NCI-H82 (cell line): Measurements from ENCODE around the gene CHST8.
A peak's percentile ranks its signal among the peaks of the same experiment; 100 is the strongest.
"Not testable (repeated sequence)": the region's sequence is repeated elsewhere in the genome, so short reads cannot be mapped to it uniquely, and the experiment has no call there.

ENCODE experiments used
- DNase-seq: peaks from one replicate; lab custom pipeline; 2025; lab: John Stamatoyannopoulos, UW

The CHST8 gene

DNA sequence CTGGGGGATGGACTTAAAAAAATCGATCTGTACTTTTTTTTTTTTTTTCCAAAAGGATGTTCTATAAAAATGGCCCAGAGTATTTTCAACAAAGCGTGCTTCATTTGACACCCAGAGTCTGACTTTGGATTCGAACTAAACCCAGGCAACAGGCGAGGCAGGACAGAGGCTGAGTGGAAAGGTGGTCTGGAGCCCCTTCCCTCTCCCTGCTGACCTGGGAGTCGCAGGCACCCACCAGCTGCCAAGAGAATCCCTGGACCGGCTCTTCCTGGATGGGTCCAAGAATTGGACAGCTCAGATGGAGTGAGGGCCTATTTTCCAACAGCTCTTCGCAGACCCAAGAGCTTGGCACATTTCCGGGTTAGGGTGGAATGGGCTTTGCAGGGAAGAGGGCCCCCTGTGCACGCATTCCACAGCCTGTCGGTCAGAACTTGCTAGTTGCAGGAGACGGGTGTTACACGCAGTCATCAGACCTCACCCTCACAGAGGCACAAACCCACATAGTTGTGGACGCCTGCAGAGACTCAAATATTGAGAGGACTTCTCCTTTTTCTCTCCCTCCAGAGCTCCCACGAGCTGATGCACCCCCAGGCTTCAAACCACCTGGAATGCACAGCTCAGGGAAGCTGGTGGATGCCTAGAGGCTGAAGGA is 190.1 kb downstream of the CHST8 start:
- DNase-seq, result no peak

DNA sequence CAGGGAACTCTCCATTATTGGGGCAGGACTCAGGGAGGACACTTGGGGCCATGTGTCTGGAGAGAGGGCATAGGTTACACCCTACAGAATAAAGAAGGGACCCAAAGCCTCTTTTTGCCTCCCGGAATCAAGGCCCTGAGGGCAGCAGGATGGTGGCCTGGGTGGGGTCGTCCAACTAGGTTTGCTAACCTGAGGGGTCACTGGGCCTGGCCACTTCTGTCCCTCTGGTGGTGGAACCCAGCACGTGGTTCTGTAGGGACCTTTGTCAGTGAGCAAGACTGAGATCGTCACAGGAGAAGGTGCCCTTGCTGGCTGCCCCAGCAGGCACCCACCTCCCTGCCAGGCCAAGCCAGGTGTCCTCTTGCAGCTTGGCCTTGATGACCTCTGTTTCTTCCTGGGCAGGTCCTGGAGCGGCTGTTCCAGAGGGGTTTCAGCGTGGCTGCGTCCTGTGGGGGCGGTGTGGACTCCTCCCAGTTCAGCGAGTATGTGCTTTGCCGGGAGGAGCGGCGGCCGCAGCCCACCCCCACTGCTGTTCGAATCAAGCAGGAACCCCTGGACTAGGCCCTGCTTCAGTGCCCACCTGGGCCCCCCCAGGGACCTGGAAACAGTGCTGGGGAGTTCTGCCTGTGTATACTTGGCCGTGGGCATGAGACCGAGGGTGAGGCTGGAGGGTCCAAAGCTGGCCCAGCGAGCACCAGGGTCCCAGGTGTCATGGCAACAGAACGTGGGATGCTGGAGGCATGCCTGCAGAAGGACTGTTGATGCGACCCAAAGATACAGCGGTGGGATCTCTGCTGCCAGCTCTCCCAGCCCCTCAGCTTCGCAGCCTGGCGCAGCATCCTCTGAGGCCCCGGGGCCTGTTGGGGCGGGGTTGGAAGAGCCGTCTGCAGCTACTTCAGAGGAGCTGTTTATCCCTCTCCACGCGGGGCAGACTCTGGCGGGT is 190.9 kb downstream of the CHST8 start:
- DNase-seq, result no peak

DNA sequence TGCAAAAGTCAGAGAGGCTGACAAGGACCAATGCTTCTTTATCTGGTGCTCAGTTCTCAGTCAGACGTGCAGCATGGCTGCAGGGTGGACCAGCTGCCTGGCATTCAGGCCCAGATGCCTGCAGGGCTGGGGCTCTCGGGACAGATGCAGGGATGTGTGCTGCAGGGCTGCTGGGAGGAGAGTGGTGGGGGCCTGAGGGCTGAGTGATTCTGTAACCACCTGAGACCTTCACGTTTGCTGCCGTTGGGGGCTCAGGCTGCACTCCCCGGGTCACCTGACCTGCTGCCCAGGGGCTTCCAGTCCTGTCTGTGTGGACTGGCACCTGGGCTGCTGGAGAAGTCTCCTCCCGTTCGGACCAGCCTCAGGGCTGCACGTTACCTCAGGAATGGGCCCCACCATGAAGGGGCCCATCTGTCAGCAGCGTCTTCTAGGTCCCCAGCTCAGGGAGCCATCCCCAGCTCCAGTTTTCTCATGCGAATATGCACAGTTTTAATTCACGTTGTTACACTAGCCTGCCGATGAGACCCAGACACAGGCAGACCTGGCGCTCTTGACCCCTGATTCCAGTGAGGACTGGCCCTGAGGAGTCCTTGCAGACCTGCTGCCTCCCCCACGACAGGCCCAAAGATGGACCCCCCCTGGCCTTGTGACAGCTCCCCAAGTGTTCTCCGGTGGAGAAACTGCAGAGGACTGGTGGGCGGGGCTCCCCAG is 191.8 kb downstream of the CHST8 start:
- DNase-seq, result no peak

DNA sequence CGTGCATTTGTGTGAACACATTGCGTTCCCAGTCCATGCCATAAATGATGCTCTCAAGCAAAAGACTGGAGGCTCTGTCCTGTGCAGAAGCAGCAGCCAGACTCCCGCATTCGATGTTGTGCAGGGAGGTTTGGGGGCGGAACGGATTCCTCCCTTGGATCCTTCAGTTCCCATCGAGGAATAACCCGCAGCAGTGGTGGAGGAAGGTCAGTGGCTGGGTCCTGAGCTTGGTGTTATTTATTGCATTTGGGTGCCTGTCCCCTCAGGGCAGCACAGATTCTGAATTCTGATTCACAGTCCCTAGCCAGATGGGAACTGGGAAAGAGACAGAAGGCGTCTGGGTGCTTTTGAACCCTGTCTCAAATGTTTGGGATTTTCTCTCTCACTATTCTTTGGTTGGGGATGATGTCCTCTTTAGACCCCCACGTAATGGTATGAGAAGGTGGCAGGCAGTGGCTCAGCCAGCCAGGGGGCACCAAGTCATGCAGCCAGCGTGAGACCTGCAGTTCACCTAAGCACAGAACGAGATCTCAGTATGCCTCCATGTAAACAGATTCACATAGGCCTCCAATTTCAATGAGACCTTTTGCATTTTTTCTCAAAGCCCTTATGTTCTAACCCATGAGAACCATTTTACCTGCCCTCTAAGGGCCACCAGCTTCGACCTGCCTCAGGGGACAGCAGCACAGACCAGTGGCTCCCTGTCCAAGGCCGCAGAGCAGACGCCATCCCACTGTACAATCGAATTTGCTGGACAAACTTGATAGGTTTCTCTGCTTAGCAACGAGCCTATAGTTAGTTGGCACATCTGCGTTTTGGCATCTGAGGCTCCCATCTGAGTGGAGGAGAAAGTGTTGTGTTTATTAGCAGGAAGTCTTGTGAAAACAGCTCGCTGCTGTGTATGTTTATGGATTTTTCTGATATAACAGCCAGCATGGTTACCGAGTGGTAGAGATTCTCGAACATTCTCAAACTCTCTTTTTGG is 192.7 kb downstream of the CHST8 start:
- no peak for DNase-seq

DNA sequence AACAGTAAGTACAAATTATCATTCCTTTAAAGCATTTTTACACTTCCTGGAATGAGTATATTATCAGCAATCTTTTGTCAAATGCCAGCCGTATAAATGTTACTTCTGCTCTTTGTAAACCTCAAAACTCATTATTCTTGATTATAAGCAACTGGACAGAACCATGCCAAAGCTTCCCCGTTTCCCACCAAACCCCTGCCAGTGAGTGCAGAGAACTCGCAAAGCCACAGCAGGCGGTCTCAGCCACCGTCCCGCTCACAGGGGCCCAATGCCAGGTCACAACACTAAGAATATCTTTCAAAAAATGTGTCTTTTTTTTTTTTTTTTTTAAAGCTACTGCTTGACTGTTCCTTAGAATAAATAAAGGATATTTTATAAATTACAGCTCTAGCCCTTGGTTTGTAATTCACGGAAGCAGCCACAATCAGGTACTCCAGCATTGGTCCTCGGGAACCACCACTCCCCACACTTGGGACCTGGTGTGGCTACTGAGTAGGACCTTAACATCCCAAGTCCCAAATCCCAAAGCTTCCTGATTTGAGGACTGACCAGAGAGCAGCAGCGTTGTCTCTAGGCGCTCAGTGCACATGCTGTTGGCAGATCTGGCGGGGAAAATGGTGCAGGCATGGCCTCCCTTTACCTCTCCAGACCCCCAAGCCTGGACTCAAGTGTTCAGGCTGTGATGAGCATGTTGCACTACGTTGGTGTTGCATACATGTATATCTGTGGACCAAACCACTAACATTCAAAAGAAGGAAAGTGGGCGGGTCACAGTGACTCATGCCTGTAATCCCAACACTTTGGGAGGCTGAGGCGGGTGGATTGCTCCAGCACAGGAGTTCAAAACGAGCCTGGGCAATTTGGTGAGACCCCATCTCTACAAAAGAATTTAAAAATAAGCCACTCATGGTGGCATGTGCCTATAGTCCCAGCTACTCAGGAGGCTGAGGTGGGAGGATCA is 193.9 kb downstream of the CHST8 start:
- DNase-seq, result no peak

DNA sequence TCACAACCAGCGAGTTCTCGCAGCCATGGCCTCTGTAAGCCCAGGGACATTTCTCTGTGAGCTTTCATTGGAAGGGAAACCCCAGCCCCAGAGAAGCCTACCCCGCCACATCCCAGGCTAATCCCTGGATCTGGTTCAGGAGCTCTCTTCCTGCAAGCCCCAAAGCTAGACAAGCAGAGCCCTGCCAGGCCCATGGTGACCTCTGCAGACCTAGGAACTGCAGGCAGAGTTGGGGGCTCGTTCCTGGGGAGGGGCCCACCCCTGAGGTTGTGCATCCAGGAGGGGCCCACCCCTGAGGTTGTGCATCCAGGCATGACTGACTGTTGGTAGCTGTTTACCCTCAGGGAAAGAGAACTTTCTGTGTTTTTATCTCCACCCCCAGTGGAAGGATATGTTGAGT is 196.7 kb downstream of the CHST8 start:
- DNase-seq, result no peak

DNA sequence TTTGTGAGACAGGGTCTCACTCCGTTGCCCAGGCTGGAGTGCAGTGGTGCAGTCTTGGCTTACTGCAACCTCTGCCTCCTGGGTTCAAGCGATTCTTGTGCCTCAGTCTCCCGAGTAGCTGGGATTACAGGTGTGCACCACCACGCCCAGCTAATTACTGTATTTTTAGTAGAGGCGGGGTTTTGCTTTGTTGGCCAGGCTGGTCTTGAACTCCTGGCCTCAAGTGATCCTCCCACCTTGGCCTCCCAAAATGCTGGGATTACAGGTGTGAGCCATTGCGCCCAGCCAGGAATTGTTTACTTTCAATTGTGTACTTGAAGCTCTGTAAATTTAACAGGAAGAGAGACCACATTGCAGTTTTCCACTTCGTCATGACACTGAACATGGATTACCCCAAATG is 197.3 kb downstream of the CHST8 start:
- not testable (repeated sequence) for DNase-seq

DNA sequence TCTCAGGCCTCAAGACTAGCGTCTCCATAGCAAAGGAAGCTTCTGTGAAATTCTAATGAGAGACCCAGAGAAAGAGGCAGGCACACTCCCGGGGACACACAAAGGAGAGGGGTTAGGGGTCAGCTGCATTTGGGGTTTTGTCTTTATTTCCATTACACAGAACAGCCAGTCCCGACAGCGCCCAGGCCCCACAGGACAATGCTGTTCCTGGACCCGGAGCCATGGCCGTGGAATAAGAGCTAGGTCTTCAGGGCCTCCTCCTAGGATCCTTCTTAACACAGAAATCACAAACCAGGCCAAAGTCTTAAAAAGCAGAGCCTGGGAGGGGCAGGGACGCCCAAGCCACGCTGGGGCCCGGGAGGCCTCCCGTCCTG is 197.7 kb downstream of the CHST8 start:
- no peak for DNase-seq

DNA sequence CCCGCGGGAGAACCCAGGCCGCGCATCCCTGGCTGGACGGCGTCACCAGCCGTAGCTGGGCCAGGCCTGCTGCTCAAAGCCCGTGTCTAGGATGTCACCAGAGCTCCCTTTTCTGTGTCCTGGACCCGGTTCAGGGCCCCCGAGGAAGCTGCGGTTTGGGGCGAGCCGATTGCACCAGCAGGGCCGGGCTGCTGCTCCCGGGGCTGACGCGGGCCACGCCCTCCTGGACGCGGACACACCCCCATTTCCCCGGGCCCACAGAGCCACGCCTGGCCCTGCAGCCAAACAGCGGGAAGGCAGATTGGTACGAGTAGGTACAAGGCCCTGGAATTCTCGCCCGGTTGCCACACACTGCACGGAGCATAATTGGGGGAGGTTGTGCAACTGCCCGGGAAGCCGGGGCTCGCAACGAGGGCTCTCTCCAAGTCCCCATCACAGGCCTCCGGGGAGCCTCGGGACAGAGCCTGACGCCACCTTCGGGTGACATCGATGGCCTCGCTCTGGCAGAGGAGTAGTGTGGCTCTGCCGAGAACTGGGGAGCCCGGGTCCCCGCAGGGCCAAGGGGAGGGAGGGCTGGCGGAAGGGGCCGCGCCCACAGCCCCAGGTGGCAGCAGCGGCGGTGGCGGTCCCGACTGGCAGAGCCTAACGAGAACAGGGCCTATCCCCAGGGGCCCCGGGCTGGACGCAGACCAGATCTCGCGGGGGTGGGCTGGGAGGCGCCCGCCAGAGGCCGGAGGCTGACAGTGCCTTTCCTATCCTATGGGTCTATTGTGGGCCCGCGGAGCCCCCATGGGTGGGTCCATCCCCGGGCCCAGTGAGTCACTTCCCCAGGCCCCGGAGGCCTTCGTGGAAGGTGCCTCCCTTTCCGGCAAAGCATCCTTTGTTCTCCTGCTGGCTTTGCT is 198.4 kb downstream of the CHST8 start:
- DNase-seq, result peak; percentile 35

DNA sequence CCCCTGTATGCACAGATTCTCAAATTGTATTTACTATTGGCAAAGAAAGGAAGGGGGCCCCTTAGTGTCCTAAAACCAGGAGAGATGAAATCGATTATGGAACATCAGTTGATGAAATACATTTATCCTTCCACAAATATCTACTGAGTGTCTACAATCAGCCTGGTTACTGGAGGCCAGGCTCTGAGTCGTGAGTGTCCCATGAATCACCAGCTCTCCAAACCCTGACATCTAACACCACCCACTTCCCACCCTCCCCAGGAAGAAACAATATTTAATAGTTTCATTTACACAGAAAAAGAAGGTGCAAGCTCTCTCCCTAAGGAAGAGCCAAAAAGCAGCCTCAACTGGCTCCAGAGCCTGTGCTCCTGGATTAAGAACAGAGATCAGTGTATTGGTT is 200.1 kb downstream of the CHST8 start:
- no peak for DNase-seq
